HG02763 (cell line): ENCODE data around the gene PTCH1.

Experiments
- ATAC-seq: cut with Tn5 transposase; IDR thresholded peaks from one replicate; pipeline ENCODE4 v1.9.1; 2021; ENCODE audit warnings: mild to moderate bottlenecking, moderate library complexity; ENCODE audit not compliant: unreplicated experiment

Gene PTCH1

GRCh38 chr9:95516734-95517558, at the start of gene PTCH1:
Gene PTCH1, minus strand, starts transcription at chr9:95516971.
- ATAC-seq: no peak

- no peak for ATAC-seq
These were observed 49.2 kb upstream of the PTCH1 start for GRCh38 chr9:95565982-95566381.

DNA sequence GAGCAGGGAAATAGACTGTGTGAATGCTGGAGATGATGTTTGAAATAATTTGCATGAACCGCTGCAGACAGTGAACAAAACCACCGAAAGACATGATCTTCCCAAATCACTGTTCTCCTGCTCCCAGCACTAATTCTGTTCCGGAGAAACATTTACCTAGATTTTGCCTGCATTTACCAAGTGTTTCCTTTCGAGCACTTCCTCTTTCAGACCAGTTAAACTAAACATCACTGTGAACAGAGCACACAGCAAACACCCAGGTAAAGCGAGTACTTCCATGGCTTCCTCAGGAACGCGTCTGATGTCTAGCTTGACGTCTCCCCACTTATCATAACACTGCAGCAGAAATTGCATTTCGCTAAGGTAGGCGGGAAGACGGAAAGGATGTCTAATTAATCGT, 45.1 kb upstream of the PTCH1 start:
- no peak for ATAC-seq

DNA sequence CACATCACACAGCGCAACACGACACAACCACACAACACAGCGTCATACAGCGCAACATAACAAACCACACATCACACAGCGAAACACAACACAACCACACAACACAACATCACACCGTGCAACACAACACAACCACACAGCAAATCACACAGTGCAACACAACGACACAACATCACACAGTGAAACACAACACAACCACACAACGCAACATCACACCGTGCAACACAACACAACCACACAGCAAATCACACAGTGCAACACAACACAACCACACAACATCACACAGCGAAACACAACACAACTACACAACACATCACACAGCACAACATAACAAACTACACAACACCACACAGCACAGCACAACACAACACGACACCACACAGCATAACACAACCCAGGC, 40.4 kb upstream of the PTCH1 start:
- ATAC-seq: no peak

DNA sequence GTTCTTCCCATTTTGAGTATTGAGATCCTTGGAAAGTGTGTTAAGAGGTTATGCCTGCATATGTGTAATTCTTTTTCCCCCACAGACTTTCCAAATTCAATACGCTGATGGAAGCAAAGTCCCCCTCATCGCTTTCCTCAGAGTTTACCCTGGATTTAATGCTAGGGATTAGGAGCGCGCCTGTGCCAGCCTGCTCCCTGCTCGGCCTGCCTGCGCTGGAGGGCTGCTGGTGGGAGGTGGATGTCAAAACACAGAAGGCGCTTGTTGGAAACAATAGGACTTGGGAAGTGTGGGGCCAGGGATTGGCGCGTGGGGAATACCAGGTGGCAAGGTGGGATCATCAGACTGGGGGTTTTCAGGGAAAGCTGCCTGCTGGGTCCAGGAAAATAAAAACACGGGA, 39.8 kb upstream of the PTCH1 start:
- no peak for ATAC-seq

GRCh38 chr9:95552814-95553546, 36.2 kb upstream of the PTCH1 start:
- ATAC-seq: no peak

DNA sequence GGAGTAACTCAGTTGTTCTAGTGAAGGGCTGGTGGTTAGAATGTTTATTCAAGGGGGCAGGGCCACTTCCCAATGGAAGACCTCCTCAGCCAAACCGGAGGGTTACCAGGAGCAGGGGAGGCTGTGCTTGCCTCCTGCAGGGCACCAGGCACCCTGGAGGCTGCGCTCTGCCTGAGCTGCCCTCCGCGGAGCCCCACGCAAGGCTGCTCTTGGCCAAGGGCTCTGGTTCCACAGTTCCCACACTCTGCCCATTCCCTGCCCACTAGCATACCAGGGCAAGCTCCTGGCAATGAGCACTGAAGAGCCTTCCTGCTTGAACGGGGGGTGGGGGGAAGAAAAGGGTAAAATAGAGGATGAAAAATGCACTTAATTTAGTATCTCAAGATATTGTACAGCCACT, 35.5 kb upstream of the PTCH1 start:
- no peak for ATAC-seq

DNA sequence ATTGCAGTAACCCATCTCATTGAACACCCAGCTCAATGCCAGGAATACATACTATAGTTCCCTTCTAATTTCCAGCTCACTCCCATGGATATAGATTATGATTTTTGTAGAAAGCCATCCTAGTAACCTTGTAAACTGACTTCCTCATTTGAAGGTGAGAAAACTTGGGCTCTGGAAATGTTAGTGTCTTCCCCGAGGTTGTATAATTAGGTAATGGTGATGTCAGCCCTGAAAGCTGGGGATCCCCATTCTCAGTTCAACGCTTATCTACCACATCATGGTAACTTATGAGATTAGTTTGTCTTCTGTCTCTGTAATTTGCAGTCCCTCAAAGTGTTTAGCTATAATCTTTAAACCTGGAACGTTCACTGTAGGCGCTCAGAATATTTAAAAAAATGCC, 34.6 kb upstream of the PTCH1 start:
- ATAC-seq: no peak

- no peak for ATAC-seq
These were observed 29.2 kb upstream of the PTCH1 start for GRCh38 chr9:95545831-95546567.

DNA sequence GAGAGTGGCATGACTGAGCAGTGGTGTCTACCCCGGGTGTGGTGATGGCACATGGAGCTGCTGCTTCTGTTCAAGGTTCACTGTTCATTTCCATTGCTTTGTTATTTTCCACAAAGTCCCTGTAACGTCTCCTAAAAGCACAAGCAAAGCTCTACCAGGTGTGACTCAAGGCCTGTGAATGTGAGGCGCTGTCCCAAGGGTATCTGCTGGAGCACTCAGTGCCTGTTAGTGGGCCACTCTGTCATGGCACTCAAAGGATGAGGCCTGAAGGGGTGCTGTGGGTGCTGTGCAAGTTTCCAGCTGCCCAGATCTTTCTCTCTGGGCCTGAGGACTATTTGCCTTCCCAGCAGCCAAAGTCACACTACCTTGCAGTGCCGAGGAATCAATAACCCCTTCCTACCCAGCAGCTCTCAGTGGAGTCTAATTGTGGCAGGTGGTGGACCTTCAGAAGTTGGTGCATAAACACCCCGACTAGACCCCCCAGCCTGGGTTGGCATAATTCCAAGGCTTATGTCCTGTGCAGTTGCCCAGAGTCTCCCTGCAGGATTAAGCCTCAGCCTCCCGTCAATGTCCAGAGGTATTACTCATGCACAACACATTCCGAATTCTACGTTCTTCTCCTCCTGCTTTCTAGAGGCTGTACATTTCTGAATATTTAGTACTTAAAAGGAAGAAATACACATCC, 17.4 kb upstream of the PTCH1 start:
- no peak for ATAC-seq

- no peak for ATAC-seq
These were observed 13.1 kb upstream of the PTCH1 start for GRCh38 chr9:95529910-95530309.

GRCh38 chr9:95528908-95529502, 12.2 kb upstream of the PTCH1 start:
- no peak for ATAC-seq

DNA sequence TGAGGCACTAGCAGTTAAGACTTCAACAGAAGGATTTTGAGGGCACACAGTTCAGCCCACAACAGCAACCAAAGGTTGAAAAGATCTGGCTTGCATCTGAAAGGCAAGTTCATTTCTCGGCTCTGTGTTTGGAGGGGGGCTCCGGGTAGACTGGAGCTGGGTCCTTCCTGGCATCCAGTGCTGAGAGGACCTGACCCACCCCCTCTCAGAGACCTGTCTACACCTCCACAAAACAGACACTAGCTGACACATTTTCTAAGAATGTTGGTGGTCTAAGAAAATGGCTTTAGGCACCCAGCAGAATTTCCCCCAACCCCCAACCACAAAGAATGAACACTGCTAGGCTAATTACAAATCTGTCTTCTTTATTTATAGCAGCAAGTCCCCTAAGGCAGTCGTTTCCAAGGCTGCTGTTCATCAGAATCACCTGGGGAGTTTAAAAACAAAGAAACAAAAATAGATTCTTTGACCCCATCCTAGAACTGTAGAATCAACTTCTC, 6.2 kb upstream of the PTCH1 start:
- ATAC-seq: no peak

DNA sequence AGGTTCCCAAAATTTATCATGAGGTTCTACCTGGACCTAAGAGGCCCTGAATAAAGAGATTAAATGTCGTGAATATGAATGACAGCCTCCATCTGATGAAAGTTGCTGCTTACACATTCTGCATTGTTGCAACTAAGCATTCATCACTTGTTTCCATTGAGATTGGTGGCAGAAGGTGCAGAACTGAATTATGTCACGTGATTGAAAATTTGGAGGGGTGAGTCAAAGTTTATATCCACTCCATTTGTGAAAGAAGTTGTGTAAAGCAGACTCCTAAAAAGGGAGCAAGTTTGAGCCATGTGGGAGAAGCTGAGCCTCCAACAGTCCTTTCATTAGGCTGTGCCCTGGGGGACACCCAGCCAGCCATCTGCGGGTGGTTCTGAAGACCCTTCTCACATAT, 4.9 kb upstream of the PTCH1 start:
- ATAC-seq: no peak

GRCh38 chr9:95517559-95518425, 1.0 kb upstream of the PTCH1 start:
- ATAC-seq: no peak

DNA sequence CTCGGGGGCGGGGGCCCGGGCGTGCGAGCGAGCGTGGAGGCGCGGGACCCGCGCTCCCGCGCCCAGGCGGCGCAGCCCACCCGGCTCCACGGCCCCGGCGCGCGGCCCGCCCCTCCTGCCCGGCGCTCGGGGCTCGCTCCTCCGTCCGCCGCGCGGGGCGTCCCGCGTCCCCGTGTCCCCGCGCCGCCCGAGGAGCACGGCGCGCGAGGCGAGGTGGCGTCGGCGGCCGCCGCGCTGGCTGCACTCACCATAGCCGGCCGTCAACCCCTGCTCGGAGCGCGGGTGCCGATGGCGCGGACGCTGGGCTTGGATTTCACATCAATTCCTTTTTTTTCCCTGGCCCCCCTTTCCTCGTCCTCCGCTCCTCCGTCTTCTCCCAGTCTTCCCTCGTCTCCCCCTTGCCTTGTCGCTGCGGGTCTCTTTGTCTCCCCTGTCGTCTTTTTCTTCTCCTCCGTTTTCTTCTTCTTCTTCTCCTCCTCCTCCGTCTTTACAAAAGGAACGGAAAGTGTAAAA, 494 bp downstream of the PTCH1 start:
- no peak for ATAC-seq

DNA sequence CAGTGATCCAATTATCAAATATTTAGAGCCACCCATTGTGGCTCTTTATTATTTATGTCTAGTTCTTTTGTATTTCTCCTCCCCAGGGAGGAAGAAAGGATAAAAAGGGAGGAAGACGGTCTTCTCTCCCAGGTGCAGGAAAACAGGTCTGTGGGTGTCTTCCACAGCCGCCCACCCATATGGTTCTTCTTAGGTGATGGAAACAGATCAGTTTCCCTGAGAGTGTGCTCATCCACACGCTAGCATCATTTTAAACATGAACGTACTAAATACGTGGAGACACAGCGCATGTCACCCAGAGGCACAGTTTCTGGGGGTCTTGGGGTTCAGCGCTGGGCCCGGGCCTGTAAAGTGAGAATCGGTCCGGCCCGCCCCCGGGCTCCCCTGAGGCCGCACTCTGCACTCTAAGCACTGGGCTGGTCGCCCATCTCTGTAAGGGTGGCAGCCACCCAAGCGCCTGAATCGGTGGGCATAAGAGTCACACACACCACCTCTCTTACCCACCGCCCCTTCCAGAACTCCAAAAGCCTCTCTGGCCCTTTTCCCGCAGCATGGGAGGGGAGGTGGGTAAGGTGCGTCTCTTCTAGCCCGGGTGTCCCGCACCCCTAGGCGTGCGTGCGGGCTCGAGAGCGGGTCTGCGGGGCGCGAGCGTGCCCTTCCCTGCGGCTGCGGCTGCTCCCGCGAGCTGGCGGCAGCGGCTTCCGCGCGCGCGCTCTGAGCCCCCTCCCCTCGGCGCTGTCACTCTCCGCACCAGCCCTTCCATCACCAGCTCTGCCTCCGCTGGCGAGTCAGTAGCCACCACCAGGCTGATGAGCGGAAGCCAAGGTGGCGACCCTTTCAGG, 1.3 kb downstream of the PTCH1 start:
- ATAC-seq: no peak

DNA sequence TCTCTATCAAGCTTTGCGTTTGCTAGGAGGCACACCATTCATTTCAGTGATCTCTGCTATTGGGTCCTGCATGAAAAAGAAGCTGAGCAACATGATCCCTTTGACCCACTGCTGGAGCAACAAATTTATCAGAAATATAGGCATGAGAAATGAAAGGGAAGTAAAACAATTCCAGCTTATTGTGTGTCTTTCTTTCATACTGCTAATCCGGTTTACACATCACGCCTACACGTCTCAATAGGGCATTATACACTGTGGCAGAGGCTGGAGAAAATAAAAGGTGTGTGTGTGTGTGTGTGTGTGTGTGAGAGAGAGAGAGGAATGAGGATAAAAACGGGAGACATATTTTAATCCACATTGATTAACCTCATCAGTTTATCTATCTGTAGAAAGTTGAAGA, 2.4 kb downstream of the PTCH1 start:
- no peak for ATAC-seq
